ENCODE results near the gene MARS1.

The MARS1 gene

GRCh38 chr12:57518920-57519795 is 31.3 kb downstream of the MARS1 start:
- DNase-seq: peak in 1 of 2 experiments; percentile 6

- no peak for DNase-seq
These were observed 31.9 kb downstream of the MARS1 start for GRCh38 chr12:57519796-57520052.

- DNase-seq: peak; percentile 99
These were observed 32.4 kb downstream of the MARS1 start, which contains the start of gene DDIT3 for GRCh38 chr12:57520053-57520818. Gene DDIT3, minus strand, starts transcription at chr12:57520514. Its CDS starts 3,108 bp downstream, at chr12:57517406.

GRCh38 chr12:57521525-57522010 is 33.7 kb downstream of the MARS1 start:
- no peak for DNase-seq

- DNase-seq: peak; percentile 83 to 94
These were observed 34.4 kb downstream of the MARS1 start, which contains the start of gene MBD6 for GRCh38 chr12:57522011-57522886. Gene MBD6, plus strand, starts transcription at chr12:57522824. Its CDS starts 1,480 bp downstream, at chr12:57524304.

GRCh38 chr12:57522887-57523705 is 35.2 kb downstream of the MARS1 start:
- DNase-seq: peak in 1 of 2 experiments; percentile 11

- DNase-seq: no peak
These were observed 36.1 kb downstream of the MARS1 start for GRCh38 chr12:57523706-57524614.

- DNase-seq: no peak
These were observed 37.1 kb downstream of the MARS1 start for GRCh38 chr12:57524814-57525614.

GRCh38 chr12:57525615-57526383 is 37.9 kb downstream of the MARS1 start:
- DNase-seq: no peak

- DNase-seq: no peak
These were observed 38.7 kb downstream of the MARS1 start for GRCh38 chr12:57526477-57527126.

- DNase-seq: no peak
These were observed 39.3 kb downstream of the MARS1 start for GRCh38 chr12:57527184-57527583.

GRCh38 chr12:57528176-57528575 is 40.3 kb downstream of the MARS1 start:
- DNase-seq: no peak

GRCh38 chr12:57528831-57529555 is 41.1 kb downstream of the MARS1 start:
- no peak for DNase-seq

GRCh38 chr12:57529831-57530230 is 42.0 kb downstream of the MARS1 start:
- no peak for DNase-seq

GRCh38 chr12:57530396-57531142 is 42.7 kb downstream of the MARS1 start:
- DNase-seq: no peak

GRCh38 chr12:57531836-57532235 is 44.0 kb downstream of the MARS1 start:
- no peak for DNase-seq

GRCh38 chr12:57533108-57533507 is 45.2 kb downstream of the MARS1 start:
- DNase-seq: no peak

All from NCI-H187 (cell line).